ENCODE measurements around the gene LYPD6B.

LYPD6B gene

GRCh38 chr2:149031396-149031795, 7.1 kb upstream of the LYPD6B start:
- TF ChIP-seq TEAD4 (IDR thresholded peaks at IDR 0.05) (no peak), NFIC (IDR thresholded peaks at IDR 0.05) (no peak), RAD21 (IDR thresholded peaks at IDR 0.05; ENCODE audit: low read depth) (no peak), MAX (IDR thresholded peaks at IDR 0.05) (no peak), TCF12 (IDR thresholded peaks at IDR 0.05; ENCODE audit: low read depth) (no peak), REST (IDR thresholded peaks at IDR 0.05; ENCODE audit: low read depth) (no peak), FOXM1 (IDR thresholded peaks at IDR 0.05; ENCODE audit: borderline replicate concordance, low read depth) (no peak)

DNA sequence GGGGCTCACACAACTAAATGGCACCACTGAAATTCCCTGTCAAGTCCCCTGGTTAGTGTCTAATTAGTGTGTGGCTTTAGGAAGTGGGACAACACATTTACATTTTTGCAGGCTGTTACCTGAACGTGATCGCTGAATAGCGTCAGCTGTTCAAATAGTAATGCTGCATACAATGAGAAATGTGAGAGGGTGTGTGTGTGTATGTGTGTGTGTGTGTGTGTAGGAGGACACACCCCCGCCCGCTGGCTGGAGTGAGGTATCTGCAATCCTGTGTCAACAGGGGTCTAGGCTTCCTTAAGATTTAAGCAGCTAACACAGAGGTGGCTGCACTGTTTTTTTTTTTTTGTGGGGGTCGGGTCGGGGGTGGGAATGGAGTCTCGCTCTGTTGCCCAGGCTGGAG, 4.8 kb upstream of the LYPD6B start:
- no peak for TF ChIP-seq RAD21 (IDR thresholded peaks at IDR 0.05; ENCODE audit: low read depth)
- no peak for TF ChIP-seq ZBTB7A (IDR thresholded peaks at IDR 0.05; ENCODE audit: low read depth)
- TF ChIP-seq CEBPB (IDR thresholded peaks at IDR 0.05), result no peak
- TF ChIP-seq EP300 (IDR thresholded peaks at IDR 0.05; ENCODE audit: borderline replicate concordance), result no peak
- no peak for TF ChIP-seq REST (IDR thresholded peaks at IDR 0.05; ENCODE audit: low read depth)
- no peak for TF ChIP-seq YY1 (IDR thresholded peaks at IDR 0.05; ENCODE audit: low read depth)
- no peak for TF ChIP-seq MAX (IDR thresholded peaks at IDR 0.05)
- TF ChIP-seq EGR1 (IDR thresholded peaks at IDR 0.05), result no peak
- TF ChIP-seq TCF12 (IDR thresholded peaks at IDR 0.05; ENCODE audit: low read depth), result no peak
- no peak for TF ChIP-seq NFIC (IDR thresholded peaks at IDR 0.05)

DNA sequence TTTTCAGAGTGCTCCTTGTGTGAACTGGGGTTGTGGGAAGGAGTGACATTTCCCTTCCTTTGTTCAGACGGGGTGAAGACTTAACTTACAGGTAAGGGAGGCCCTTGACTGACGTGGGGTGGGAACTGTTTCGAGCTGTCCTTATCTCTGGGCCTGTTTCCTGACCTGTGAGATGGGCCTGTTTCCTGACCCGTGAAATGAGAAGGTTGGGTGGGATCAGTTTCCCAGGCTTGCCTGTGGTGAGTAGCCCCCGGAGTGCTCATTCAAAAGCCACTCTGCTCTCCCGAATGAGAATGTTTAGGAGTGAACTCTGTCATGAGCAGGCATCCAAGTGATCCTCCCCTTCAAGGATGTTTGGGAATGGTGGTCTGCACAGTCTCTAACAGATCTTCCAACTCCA, 4.1 kb upstream of the LYPD6B start:
- TF ChIP-seq, protein P1, sequence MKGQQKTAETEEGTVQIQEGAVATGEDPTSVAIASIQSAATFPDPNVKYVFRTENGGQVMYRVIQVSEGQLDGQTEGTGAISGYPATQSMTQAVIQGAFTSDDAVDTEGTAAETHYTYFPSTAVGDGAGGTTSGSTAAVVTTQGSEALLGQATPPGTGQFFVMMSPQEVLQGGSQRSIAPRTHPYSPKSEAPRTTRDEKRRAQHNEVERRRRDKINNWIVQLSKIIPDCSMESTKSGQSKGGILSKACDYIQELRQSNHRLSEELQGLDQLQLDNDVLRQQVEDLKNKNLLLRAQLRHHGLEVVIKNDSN (IDR thresholded peaks at IDR 0.05), result no peak
- no peak for TF ChIP-seq TCF12 (IDR thresholded peaks at IDR 0.05; ENCODE audit: low read depth)
- no peak for TF ChIP-seq TAF1 (IDR thresholded peaks at IDR 0.05; ENCODE audit: low read depth)
- TF ChIP-seq REST (IDR thresholded peaks at IDR 0.05; ENCODE audit: low read depth), result no peak
- TF ChIP-seq FOXM1 (IDR thresholded peaks at IDR 0.05; ENCODE audit: borderline replicate concordance, low read depth), result no peak

- TF ChIP-seq ZBTB7A (IDR thresholded peaks at IDR 0.05; ENCODE audit: low read depth) (no peak), TCF12 (IDR thresholded peaks at IDR 0.05; ENCODE audit: low read depth) (no peak), NFIC (IDR thresholded peaks at IDR 0.05) (no peak), TEAD4 (IDR thresholded peaks at IDR 0.05) (no peak), CEBPB (IDR thresholded peaks at IDR 0.05) (no peak), EP300 (IDR thresholded peaks at IDR 0.05; ENCODE audit: borderline replicate concordance) (no peak), EGR1 (IDR thresholded peaks at IDR 0.05) (no peak), CREB1 (IDR thresholded peaks at IDR 0.05; ENCODE audit: low read depth) (no peak), REST (IDR thresholded peaks at IDR 0.05; ENCODE audit: low read depth) (no peak), TAF1 (IDR thresholded peaks at IDR 0.05; ENCODE audit: low read depth) (no peak), YY1 (IDR thresholded peaks at IDR 0.05; ENCODE audit: low read depth) (no peak), RAD21 (IDR thresholded peaks at IDR 0.05; ENCODE audit: low read depth) (no peak), FOXM1 (IDR thresholded peaks at IDR 0.05; ENCODE audit: borderline replicate concordance, low read depth) (no peak), MAX (IDR thresholded peaks at IDR 0.05) (no peak)
- TF ChIP-seq, protein P1 (IDR thresholded peaks at IDR 0.05), result no peak
Observed at GRCh38 chr2:149036507-149037293, 1.8 kb upstream of the LYPD6B start.

Data from Ishikawa (cell line).